ENCODE measurements around the gene PPIH.

GRCh38 chr1:42620307-42620706 is 37.9 kb upstream of the PPIH start:
- TF ChIP-seq EZH2 (IDR thresholded peaks at IDR 0.05; ENCODE audit: low read depth, unreplicated experiment) (no peak), CREB1 (CRISPR knock-in tag; IDR thresholded peaks at IDR 0.05; ENCODE audit: low read depth) (no peak), NANOG (IDR thresholded peaks at IDR 0.05; ENCODE audit: borderline replicate concordance) (no peak), POLR2AphosphoS5 (IDR thresholded peaks at IDR 0.05; ENCODE audit: low read depth) (no peak), ZNF114 (CRISPR knock-in tag; IDR thresholded peaks at IDR 0.05) (no peak)
- TF ChIP-seq, protein P1, sequence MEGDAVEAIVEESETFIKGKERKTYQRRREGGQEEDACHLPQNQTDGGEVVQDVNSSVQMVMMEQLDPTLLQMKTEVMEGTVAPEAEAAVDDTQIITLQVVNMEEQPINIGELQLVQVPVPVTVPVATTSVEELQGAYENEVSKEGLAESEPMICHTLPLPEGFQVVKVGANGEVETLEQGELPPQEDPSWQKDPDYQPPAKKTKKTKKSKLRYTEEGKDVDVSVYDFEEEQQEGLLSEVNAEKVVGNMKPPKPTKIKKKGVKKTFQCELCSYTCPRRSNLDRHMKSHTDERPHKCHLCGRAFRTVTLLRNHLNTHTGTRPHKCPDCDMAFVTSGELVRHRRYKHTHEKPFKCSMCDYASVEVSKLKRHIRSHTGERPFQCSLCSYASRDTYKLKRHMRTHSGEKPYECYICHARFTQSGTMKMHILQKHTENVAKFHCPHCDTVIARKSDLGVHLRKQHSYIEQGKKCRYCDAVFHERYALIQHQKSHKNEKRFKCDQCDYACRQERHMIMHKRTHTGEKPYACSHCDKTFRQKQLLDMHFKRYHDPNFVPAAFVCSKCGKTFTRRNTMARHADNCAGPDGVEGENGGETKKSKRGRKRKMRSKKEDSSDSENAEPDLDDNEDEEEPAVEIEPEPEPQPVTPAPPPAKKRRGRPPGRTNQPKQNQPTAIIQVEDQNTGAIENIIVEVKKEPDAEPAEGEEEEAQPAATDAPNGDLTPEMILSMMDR (conservative IDR thresholded peaks at IDR 0.05; ENCODE audit: low read depth in 2 of 2), result no peak
- TF ChIP-seq, protein P2, sequence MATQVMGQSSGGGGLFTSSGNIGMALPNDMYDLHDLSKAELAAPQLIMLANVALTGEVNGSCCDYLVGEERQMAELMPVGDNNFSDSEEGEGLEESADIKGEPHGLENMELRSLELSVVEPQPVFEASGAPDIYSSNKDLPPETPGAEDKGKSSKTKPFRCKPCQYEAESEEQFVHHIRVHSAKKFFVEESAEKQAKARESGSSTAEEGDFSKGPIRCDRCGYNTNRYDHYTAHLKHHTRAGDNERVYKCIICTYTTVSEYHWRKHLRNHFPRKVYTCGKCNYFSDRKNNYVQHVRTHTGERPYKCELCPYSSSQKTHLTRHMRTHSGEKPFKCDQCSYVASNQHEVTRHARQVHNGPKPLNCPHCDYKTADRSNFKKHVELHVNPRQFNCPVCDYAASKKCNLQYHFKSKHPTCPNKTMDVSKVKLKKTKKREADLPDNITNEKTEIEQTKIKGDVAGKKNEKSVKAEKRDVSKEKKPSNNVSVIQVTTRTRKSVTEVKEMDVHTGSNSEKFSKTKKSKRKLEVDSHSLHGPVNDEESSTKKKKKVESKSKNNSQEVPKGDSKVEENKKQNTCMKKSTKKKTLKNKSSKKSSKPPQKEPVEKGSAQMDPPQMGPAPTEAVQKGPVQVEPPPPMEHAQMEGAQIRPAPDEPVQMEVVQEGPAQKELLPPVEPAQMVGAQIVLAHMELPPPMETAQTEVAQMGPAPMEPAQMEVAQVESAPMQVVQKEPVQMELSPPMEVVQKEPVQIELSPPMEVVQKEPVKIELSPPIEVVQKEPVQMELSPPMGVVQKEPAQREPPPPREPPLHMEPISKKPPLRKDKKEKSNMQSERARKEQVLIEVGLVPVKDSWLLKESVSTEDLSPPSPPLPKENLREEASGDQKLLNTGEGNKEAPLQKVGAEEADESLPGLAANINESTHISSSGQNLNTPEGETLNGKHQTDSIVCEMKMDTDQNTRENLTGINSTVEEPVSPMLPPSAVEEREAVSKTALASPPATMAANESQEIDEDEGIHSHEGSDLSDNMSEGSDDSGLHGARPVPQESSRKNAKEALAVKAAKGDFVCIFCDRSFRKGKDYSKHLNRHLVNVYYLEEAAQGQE (IDR thresholded peaks at IDR 0.05; ENCODE audit: unreplicated experiment), result no peak

Data from GM23338 (cell line).